ENCODE results near the gene PGM2.

GRCh38 chr4:37815591-37815990 lies 10.9 kb upstream of the PGM2 start:
- no peak for TF ChIP-seq EZH2 (IDR thresholded peaks at IDR 0.05; ENCODE audit: insufficient read depth, poor library complexity, severe bottlenecking)
- no peak for TF ChIP-seq EZH2phosphoT487 (IDR thresholded peaks at IDR 0.05; ENCODE audit: insufficient read depth, low read depth)
